Left hindlimb (tissue), 1 donor: ENCODE data around the gene ZNF14.
"Not testable (repeated sequence)": the region's sequence is repeated elsewhere in the genome, so short reads cannot be mapped to it uniquely, and the experiment has no call there.

Source experiments
- DNase-seq: peaks from one replicate; pipeline ENCODE4 v3.0.0-alpha.2; 2018

The ZNF14 gene

DNA sequence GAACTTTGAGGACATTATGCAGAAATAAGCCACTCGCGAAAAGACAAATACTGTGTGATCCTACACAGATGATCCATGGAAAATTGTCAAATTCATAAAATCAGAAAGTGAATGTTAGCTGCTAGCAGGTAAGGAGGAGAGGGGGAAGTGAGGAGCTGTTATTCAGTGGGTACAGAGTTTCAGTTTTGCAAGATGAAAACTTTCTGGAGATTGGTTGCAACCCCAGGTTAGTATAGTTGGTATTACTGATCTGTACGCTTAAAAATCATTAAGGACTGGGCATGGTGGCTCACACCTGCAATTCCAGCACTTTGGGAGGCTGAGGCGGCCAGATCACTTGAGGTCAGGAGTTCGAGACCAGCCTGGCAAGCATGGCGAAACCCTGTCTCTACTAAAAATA is 46.3 kb downstream of the ZNF14 start:
- DNase-seq, result no peak

DNA sequence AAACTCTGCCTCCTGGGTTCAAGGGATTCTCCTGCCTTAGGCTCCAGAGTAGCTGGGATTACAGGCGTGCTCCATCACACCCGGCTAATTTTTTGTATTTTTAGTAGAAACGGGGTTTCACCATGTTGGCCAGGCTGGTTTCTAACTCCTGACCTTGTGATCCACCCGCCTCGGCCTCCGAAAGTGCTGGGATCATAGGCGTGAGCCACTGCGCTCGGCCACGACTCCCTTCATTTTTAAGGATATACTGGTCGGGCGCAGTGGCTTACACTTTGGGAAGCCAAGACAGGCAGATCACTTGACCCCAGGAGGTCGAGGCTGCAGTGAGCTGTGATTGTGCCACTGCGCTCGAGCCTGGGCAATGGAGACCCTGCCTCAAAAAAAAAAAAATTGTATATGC is 46.8 kb downstream of the ZNF14 start:
- DNase-seq, result not testable (repeated sequence)

DNA sequence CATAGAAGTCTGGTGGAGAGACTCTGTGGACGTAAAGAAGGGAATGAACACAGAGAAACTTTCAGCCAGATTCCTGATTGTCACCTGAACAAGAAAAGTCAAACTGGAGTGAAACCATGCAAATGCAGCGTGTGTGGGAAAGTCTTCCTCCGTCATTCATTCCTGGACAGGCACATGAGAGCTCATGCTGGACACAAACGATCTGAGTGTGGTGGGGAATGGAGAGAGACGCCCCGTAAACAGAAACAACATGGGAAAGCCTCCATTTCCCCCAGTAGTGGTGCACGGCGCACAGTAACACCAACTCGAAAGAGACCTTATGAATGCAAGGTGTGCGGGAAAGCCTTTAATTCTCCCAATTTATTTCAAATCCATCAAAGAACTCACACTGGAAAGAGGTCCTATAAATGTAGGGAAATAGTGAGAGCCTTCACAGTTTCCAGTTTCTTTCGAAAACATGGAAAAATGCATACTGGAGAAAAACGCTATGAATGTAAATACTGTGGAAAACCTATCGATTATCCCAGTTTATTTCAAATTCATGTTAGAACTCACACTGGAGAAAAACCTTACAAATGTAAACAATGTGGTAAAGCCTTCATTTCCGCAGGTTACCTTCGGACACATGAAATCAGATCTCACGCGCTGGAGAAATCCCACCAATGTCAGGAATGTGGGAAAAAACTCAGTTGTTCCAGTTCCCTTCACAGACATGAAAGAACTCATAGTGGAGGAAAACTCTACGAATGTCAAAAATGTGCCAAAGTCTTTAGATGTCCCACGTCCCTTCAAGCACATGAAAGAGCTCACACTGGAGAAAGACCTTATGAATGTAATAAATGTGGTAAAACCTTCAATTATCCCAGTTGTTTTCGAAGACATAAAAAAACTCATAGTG is 53.5 kb downstream of the ZNF14 start:
- DNase-seq, result no peak

DNA sequence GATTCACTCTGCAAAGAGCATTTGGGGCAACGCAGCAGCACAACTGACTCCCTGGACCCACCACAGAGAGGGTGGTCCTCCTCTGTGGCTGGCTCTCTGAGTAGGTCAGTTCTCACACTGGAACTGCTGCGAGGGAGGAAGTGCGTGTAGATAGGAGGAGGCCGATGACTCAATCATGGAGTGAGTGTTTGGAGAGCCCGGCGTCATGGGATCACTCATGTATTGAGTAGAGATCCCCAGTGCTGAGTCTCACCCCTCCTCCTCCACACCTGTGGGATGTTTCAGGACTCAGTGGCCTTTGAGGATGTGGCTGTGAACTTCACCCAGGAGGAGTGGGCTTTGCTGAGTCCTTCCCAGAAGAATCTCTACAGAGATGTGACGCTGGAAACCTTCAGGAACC is 55.3 kb downstream of the ZNF14 start:
- DNase-seq, result no peak

DNA sequence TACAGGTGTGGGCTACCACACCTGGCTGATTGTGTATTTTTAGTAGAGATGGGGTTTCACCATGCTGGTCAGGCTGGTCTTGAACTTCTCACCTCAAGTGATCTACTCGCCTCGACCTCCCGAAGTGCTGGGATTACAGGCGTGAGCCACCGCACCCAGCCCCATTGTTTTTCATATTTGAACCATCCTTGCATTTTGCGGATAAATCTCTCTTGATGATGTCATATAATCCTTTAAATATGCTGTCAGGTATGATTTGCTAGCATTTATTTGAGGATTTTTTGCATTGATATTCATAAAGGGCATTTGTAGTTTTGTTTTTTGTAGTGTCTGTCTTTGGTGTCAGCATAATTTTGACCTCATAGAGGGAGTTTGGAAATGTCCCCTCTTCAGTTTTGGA is 58.6 kb downstream of the ZNF14 start:
- DNase-seq, result no peak

DNA sequence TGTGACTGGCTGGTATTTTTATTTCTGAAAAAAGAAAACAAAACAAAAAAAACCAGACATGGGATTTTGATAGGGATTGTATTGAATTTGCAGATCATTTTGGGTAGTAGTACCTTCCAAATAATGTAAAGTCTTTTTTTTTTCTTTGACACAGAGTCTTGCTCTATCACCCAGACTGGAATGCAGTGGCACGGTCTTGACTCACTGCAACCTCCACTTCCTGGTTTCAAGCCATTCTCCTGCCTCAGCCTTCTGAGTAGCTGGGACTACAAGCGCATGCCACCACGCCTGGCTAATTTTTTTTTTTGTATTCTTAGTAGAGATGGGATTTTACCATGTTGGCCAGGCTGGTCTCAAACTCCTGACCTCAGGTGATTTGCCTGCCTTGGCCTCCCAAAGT is 60.1 kb downstream of the ZNF14 start:
- no peak for DNase-seq

DNA sequence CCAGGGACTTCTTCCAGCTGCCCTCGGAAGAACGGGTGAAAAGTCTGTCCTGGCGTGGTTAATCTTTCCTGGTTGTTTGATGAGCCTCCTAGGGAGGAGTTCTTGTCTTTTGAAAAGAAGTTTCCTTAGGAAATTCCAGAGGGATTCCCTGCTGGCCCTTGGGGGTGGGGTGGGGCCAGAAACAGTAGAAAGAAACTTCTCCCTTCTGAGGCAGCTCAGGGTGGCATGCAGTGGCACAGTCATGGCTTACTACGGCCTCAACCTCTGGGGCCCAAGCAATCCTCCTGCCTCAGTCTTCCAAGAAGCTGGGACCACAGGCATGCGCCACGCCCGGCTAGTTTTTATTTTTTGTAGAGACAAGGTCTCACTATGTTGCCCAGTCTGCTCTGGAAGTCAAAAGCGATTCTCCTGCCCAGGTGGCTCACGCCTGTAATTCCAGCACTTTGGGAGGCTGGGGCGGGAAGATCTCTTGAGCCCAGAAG is 62.8 kb downstream of the ZNF14 start:
- DNase-seq, result no peak

DNA sequence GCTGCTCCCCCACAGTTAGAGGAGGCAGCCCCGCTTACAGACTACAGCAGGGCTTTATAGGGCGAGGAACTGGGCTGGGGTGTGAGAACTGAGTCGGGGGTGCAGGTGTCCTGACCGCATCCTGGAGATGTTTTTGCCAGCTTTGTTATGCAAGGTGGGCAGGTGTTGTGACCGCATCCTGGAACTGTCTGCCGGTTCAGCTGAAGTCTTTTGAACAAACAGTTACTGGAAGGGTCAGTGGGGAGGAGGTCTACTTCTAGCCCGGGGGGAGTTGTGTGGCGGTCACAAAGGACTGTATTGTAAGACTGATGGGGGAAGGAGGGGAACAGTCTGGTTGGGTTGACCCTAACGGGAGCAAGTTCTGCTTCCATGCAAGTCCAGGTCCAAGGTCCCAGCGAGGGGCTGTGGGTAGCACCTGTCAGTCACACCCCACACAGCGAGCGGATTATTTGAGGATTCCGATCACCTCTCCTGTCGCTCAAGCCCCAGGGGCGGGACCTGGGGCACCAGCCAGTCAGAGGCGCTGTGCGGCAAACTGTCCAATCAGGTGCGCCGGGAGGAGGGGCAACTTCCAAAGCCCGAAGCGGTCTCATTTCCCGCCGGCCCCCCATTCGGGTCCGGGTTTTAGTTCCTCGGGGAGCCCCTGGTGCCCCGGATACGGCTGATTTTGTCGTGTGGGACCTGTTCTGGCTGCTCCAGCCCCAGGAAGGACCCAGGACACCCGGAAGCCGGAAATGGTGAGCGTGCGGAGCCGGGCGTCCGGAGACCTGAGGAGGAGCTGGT is 64.5 kb downstream of the ZNF14 start, which contains the start of gene ZNF101:
Gene ZNF101 (plus strand): TSS at position 610 of the 783 bp plus-strand sequence. CDS start 125 bp downstream, at position 735.
- DNase-seq, result peak; percentile 92

DNA sequence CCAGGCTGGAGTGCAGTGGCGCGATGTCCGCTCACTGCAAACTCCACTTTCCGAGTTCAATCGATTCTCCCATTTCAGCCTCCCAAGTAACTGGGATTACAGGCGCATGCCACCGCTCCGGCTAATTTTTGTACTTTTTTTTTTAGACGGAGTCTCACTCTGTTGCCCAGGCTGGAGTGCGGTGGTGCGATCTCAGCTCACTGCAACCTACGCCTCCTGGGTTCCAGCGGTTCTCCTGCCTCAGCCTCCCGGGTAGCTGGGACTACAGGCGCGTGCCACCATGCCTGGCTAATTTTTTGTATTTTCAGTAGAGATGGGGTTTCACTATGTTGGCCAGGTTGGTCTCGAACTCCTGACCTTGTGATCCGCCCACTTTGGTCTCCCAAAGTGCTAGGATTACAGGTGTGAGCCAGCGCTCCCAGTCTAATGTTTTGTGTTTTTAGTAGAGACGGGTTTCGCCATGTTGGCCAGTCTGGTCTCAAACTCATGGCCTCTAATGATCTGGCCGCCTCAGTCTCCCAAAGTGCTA is 67.4 kb downstream of the ZNF14 start:
- DNase-seq, result not testable (repeated sequence)

DNA sequence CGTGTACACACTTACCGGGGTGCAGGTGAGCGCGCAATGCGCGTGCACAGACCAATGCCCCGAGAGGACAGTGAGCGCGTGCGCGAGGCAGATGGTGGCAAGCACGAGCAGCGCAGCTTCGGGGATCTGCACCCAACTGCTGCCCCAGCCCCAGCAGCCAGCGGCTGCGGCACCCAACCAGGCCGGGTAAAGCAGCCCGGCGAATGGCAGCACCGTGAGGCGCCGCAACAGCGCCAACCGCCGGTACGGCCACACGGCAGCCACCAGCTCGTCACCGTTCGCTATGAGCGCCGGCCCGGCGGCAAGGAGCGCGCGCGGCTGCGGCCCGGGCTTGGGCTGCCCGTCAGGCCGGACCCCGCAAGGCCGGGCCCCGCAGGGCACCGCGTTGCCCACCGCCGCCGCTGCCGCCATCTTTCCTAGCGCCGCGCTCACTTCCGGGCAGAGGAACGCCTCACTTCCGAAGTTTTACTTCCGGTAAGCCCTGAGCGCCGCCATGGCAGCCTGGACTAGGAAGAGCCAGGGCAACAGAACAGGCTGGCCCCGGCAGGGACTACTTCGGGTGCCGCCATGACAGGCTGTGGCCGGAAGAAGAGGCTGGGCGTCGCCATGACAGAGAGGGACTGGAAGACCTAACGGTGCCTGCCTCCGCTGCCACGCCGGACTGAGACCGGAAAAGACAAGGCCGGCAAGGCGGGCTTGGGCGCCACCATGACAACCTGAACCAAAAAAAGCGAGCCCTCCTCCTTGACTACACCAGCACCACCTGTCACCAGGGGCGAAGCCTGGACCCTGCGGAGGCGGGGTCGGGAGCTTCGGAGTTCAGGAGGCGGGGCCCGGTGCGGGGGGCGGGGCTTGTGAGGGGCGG is 69.4 kb downstream of the ZNF14 start, which contains the start of gene ATP13A1:
Gene ATP13A1 (minus strand): TSS at position 421 of the 865 bp plus-strand sequence. CDS start 10 bp downstream, at position 411.
- DNase-seq, result peak; percentile 98

DNA sequence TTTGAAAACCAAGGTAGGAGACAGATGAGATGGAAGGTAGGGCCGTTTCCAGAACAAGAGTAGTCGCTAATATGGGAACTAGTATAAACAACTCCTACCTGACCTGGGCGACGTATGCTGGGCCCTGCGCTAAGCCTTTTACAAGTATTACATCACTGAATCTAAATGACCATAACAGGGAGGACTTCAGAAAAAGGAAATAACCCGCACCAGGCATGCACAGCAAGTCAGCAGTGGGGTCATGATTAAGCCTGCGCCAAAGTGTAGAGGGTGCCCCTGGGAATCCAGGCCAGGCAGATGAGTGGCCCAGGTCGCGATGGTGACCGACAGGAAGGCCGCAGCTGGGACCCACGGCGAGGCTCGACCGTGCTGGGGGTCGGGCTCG is 70.0 kb downstream of the ZNF14 start:
- DNase-seq, result no peak

DNA sequence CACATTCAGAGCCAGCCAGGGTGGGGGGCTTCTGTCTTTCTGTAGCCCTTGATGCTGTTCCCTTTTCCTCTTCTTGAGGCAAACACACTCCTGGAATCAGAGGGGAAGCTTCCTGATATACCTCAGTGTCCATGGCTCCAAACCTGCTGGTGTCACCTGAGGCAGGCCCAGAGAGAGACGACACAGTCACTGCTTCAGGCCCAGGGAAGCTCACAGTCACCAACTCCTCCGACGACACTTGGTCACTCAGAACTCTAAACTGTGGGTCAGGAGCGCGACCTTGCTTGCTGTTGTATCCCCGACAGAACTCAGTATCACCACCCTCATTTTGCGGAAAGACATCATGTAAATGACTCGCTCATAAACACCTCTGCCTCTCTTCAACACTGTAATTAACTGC is 70.6 kb downstream of the ZNF14 start:
- DNase-seq, result no peak

DNA sequence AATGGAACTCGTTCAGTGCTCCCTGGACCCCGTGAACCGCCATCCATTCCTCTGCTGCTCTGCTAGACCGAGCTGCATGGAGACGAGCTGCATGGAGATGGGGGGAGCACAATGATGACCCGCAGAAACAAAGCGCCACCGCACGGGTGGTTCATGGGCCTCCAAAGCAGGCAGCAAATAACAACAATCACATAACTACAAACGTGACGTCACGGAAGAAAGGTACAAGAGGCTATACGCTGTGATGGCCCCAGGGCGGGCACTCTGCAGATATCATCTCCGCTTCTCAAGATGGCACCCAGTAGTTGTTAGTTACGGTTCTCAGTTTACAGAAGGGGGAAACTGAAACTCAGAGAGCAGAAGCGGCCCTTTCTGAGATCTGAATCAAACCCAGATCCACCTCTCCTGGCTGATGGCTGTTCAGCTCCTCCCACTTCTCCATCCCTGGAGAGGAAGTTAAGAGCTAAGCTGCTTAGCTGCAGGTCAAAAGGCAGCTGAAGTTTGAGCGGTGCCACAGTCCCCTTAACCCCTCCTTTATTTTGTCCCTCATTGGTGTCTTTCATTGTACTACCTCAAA is 71.1 kb downstream of the ZNF14 start:
- DNase-seq, result no peak

DNA sequence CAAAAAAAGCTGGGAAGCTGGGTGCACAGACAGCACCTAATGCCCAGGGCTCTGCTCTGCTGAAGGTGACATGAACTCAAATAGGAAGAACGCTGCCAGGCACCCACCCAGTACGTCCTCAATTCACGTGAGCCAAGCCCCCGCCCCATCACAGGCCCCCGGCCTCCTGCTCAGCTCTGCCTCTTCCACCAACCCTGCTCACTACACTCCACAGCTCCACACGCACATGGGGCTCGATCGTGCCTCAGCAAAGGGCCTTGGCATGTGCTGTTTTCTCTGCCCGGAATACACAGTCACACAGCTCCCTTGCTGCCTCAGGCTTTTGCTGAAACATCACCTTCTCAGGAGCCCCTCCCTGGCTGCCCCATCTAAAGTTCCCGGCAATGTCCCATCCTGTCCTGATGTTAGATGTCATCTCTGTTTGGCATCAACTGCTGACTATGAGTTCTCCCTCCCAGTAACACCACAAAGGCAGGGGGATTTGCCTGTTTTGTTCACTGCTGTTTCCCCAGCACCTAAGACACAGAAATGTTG is 71.7 kb downstream of the ZNF14 start:
- no peak for DNase-seq
